HEK293T (cell line): ENCODE results near the gene IL23A.

Source experiments
- ARNT ChIP-seq: fragments of 450-650 bp; IDR thresholded peaks from 2 replicates; pipeline ENCODE4 v1.6.1; 2017; ENCODE audit warnings: mild to moderate bottlenecking
- FOXM1 ChIP-seq: fragments of 450-650 bp; IDR thresholded peaks from 2 replicates; pipeline ENCODE4 v1.6.1; 2017; ENCODE audit warnings: mild to moderate bottlenecking, borderline replicate concordance
- HDGF ChIP-seq: fragments of 450-650 bp; IDR thresholded peaks from 2 replicates; pipeline ENCODE4 v1.6.1; 2017; ENCODE audit warnings: antibody characterized with exemption, borderline replicate concordance
- SP1 ChIP-seq: fragments of 450-650 bp; IDR thresholded peaks from 2 replicates; pipeline ENCODE4 v1.6.1; 2017
- SUZ12 ChIP-seq: fragments of 450-650 bp; IDR thresholded peaks from 2 replicates; pipeline ENCODE4 v1.6.1; 2016; ENCODE audit warnings: mild to moderate bottlenecking
- ZNF384 ChIP-seq: fragments of 450-650 bp; IDR thresholded peaks from 2 replicates; pipeline ENCODE4 v1.6.1; 2016

DNA sequence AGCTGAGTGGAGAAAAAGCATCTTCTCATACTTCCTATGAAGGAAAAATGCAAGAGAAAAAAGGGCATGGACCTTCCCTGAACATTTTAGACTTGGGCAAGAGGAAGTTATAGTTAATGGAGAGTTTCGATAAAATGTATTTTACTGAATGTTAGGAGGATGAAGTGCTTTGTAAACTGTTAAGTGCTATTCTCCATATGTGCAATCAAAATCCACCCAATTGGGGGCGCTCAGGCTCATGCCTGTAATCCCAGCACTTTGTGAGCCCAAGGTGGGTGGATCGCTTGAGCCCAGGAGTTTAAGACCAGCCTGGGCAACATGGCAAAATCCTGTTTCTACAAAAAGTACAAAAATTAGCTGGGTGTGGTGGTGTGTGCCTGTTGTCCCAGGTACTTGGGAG lies 21.0 kb upstream of the IL23A start:
- TF ChIP-seq ZNF384 (no peak), SUZ12 (no peak), ARNT (no peak), SP1 (no peak), HDGF (no peak), FOXM1 (no peak)
